Measurements from ENCODE around the gene CHSY1.

CHSY1 gene

DNA sequence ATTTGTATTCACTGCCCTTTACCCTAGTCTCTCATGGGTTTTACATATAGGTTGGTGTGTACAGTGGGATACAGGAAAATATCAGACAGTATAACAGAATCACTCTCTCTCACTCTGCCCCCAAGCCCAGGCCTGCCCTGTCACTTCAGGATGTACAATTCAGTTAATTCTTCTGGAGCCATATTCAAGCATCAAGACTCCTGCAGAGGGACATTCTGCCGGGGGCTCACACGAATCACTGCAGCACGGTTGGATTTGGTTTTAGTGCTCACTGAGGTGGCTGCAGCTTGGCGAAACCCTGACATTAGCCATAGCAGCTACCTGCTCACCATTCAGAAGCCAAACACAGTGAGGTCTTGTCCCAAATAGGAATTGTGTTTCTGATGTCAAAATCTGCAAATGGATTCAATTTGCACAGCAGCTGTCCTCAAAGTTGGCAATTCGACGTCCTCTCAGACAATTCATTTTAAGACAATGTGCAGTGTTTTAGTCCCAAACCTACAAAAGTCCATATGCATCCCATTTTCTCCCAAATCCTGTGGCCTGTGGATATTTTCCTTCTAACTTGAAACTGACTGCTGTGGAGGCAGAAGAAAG is 82.9 kb downstream of the CHSY1 start:
- DNase-seq, result no peak

DNA sequence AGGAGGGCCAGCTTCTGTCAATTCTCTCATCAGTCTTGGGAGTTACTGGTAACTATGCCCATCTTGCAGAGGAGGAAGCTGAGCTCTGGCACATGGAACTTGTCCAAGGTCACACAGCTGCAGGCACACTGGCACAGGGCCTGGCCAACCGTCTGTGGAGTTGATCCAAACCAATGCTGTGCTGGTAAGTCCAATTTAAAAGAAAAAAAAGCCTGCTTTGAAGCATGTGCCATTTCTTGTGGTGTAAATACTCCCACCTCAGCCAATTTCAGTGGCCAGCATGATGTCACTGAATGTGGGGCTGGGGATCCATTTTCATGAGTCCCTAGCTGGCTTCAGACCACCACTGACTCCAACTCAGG is 83.4 kb downstream of the CHSY1 start:
- DNase-seq, result no peak

DNA sequence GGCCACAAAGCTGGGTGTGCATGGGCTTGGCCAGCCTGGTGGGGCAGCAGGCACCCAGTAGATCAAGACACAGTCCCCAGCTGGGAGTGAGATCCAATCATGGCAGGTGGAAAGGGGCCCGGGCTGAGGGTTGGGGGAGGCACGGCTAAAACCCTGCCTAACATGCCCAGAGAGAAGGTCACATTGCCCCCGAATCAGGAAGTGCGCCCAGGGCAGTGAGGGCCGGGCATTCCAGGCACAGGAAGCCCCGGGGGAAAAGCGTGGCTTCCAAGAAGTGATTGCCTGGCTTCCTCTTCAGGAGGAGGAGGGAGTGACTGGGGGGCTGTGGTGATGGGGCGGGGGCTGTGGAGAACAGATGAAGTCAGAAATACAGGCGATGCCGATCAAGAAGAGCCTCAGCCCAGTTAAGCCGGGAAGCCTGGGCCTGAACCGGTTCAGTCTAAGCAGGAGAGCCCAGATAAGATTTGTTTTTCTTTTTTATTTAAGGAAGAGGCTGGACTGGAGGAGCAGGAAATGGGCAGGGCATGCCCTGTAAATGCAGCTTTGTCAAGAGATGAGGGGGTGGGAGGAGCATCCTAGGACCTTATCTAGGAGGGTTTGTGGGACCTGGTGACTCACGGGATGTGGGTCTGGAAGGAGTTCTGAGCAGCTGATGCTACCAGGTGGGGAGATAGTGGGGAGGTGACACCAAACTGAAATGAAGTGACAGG is 83.9 kb downstream of the CHSY1 start:
- DNase-seq, result peak; percentile 78

DNA sequence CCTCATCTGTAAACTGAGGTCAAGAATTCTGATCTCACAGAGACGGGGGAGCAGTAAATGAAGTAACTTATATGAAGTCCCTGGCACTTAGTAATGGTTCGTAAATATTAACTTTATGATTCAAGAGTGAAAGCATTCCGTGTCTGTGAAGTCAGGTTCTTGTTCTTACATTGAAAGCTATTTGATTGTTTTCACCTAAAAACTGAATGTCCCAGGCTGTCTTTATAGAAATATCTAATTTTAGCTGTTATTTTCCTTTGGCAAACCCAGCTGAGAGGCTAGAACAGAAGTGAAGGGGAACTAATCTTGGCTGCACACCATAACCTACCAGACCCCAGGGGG is 84.5 kb downstream of the CHSY1 start:
- no peak for DNase-seq

DNA sequence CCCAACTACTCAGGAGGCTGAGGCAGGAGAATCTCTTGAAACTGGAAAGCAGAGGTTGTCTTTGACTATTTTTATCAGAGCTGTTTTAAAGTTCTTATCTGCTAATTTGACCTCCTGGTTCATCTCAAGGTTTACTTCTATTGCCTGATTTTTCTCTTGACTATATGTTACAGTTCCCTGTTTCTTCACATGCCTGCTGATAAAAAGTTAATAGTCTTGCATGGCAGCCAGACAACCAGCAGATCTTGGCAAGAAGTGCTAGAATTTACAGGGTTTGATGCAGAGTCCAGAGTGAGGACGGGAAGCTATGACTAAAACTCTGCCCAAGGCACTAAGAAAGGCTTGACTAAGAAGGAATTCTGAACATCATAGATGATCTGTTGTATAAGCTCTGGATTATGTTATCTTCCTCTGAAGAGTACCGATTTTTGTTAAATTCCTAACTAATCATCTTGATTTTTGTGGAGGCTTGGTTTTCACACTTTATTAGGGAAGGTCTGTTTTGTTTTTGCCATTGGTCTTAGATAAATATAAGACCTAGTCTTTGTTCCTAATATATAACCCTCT is 85.9 kb downstream of the CHSY1 start:
- DNase-seq, result no peak

DNA sequence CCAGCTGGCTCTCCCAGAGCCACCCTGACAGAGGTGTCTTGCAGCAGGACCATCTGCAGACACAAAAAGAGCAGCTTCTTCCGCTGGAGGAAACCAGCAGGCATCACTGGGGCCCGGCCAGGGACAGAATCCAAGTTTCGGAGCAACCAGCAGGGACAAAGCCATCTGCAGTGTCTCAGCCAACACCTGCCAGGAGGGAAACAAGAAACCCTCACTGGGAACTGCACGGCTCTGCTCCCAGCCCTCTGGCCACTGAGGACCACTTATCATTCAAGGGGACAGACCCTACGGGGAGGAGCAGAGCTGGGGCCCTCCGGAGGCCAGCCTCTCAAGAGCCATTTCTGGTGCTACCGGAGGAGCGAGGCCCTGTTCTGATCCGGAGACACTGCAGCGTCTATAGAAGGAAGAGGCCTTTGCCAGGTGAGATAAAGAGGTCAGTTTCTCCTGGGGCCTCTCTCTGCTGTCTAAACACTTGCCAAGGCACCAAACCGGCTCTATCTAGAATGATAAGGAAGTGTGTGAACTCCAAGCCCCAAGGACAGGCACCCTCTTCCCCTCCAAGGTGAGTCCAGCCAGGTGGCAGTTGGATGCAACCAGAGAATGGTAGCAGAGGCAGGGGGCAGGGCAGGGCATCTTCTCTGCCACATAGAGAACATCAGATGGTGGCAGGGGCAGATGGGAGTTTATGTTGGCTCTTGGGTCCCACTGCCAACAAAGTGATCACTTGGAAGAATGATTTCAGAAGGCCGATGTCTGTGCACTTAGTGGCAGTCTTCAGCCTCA is 89.0 kb downstream of the CHSY1 start:
- no peak for DNase-seq

DNA sequence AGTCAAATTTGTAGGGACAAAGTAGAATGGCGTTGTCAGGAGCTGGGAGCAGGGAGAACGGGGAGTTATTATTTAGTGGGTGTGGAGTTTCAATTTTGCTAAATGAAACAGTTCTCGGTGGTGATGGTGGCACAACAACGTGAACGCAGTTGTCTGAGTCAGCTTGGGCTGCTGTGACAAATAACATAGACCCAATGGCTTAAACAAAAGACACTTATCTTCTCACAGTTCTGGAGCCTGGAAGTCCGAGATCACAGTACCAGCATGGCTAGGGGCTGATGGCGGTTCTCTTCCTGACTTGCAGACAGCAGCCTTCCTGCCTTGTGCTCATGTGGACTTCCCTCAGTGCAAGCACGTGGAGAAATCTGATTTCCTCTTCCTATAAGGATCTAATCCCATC is 90.2 kb downstream of the CHSY1 start:
- no peak for DNase-seq

DNA sequence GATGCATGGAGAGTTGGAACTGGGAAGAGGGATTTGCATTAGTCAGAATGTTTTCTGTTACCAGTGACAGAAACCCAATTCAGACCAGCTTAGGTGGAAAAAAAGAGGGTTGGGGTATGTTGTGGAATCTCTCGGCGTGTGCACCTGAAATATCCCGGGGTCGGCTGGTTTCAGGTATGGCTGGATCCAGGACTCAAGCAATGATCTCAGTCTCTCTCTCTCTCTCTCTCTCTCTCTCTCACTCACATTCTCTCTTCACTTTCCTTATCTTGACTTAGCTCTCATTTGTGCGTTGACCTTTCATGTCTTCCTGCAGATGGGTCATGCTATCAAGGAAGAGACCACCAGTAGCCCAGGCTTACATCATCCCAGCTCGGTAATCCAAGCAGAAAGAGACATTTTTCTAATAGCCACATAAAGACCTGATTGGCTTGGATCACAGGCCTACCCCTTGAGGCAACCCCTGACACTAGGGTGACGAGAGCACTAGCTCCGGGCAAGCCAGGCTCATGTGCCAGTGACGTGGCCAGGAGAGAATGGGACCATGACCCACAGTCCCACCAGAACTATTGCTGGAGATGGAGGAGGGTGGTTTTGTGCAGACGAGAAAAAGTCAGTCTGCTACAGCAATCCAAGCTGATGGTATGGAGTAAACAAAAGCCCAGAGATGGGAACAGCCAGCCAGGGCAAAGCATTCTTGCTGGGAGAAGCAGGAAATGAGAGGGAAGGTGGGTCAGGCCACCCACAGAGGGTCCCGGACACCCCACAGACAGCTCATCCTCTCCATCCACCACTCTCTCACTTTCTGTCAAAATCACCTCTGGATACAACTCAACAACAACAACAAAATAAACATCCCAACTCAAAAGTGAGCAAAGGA is 91.7 kb downstream of the CHSY1 start:
- no peak for DNase-seq

DNA sequence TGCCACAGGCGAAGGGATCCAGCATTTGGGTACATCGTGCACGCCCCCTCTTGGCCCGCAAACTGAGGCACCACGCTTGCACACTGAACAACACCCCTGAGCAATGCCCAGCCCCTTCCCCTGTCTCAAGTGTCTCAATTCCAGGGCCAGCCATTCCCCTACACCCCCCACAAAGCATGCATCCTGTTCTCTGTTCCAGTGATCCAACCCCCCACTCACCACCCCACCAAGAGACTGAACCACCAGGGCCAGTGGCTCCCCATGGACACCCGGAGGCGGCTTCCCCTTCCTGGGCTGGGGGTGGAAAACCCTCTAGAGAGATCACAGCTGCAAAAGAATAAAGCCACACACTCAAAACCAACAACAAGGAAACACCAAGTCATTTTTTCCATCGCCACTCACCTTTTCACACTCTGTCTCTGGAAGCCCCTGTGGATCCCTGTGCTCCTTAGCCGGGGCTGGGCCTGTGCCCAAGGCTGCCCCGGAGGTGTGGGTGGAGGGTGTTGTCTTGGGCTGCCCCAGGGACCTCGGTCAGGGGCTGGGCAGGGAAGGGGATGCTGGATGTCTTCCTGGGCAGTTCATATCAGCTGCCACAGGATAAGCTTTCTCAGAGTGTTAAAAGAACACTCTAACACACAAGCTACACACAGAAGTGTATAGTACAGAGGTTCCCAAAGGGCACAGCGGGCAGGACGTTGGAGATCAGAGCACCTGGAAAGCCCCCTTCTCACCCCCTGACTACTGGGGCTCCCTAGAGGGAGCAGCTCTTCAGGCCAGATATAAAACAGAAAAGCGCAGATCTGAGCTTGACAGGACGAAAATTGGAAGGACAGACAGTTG is 92.5 kb downstream of the CHSY1 start:
- no peak for DNase-seq

DNA sequence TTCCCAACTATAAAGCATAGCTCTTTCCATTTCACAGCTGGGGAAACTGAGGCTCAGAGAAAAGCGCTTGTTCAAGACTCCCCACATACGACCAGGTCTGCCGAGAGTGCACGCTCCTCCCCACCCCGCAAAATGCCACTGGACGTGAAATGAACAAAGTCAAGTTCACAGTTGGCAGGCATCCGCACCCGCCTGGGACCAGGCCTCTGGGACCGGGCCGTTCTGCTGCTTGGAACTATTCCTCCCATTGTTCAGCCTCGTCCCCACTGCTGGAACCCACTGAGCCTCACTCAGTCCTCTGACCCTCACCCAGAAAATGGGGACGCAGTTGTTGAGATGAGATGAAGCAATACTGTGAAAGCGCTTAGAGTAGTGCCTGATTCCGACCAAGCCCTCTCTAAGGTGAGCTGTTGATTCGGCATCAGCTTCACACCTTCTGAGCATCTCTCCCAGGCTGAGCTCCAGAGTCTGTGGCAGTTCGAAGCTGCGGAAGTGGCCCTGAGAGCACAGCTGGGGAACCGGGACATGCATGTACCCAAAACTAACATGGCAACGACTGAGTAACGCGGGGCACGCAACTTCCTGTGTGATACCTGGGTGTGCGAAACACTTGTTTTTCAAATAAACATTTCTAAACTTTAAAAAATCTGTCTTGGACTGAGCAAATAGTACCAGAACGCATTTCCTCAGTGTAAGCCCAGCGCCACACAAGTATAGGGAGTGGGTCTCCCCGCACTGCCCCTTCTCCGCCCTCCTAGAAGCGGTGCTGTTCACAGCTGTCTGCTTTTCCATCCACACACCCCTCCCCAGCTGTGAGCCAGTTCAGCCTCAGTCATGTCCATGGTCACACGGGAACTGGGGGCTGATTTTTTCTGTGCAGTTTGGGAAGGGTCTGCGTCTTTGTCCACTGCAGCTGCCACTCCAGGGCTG is 93.4 kb downstream of the CHSY1 start:
- DNase-seq, result no peak

DNA sequence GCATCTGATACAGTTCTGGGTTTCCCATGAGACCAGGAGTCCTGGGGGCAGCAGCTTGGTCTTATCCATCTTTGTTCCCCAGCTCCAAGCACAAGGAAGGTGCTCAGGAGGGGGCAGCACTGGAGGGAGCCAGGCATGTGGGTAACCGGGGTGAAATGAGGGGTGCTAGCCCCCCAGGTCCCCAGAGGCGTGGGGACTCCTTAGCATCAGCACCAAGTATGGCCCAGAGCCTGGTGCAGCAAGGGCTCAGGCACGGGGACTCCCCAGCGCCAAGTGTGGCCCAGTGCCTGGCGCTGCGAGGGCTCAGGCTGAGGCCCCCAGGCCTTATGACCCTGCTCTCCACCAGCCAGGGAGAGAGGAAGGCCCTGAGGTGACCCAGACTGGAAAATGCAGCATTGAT is 94.1 kb downstream of the CHSY1 start:
- DNase-seq, result no peak

DNA sequence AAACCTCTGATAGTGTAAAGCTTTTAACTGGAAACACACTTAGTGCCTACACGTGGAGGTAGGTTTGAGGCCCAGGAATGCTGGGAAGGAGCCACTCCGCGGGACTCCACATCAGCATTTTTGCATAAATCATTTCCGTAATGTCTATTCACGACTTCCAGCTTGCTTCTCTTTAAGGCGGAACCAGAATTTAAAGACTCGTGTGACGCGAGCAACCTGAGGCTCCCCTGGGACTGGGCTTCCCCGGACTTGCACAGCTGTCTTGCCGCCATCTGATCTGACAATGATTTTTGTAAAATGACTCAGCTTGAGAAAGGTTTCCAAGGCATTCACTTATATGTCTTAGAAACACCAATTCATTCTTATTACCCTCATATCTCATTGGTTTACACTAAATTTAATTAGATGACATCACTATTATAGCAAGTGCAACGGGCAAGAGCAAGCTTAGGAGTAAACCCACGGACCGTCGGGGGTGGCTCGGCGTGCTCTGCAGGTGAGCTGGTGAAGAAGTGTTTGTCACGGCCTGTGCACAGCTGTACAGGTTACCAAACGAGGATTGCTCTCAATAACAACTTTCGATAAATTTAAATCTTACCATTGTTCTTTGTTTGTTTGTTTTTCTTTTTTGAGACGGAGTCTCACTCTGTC is 95.2 kb downstream of the CHSY1 start:
- DNase-seq, result no peak

DNA sequence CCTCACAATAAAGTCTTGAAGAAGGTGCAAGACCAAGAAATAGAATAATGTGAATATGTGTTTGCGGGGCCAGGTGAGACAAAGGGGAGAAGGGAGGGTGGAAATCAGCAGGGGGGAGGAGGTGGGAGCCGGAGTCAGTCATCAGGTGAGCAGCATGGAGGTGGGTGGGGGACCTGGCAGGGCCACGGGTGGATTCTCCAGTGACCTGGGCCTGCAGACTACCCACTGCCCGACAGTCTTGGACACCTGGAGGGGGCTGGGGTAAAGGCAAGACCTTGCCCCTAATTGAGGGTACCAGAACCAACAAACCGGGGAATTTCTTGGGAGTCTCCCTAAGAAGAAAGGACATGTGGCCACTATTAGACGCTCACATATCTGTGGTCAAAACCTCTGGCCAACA is 95.8 kb downstream of the CHSY1 start:
- DNase-seq, result no peak

DNA sequence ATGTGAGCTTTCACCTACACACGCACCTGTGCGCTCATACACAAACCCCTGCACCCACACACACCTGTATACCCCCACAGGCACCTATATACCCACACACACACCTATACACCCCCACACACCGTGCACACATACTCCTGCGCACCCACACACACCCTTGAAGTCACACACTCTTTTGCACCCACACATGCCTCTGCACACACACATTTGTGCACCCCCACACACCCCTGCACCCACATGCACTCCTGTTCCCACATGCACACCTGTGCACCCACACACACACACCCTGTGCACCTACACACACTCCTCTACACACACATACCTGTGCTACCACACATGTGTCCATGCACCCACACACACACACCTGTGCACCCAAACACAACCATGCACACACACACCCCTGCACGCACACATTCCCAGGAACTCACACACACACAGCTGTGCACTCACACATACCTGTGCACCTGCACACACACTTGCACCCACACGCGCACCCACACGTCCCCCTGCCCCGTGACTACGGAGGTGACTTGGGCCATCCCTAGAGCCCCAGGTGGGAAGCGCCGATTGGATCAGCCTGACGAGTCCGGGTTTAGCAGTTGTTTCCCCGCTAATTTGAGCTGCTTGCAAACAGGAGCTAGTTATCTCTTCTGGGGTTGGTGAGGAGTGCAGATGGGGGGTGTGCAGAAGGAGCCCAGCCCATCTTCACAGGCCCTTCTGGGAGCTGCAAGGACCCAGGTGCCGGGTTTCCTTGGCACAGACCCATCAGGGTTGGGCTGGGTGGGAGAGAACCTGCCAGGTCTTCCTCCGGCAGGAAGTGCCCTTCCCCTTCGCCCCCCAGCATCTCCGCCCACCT is 97.8 kb downstream of the CHSY1 start:
- no peak for DNase-seq

DNA sequence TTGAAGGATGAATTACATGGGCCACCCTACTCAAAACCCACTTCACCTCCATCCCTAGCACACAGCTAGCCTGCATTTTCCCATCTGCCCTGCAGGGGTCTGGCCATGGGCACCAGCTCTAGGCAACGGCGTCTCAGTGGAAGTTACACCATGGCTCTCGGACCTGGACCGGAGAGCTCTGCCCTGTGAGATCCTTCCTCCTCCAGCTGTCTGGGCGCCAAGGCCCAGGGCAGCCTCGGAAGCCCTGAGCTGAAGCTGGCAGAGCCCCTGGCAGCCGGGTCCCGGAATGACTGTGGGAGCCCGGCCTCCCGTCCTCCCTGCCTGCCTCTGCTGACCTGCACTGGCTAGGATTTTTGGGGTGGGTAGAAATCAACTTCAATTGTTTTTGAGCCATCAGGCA is 98.9 kb downstream of the CHSY1 start:
- no peak for DNase-seq

DNA sequence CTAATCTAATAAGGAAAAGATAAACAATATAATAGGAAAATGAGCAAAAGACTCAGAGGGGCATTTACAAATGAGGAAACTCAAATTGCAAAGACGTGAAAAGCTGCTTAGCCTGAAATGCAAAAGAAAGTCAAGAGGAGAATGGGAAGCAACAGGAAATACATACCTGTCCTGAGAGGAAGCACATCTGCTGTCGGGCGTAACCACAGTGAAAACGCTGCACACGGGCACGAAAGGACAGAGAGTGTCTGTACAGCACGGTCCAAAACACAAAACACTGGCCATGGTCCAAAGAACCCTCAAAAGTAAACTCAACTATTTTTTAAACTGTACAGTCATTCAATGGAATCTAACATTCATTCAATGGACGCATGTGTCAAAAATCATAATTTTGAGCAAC is 100.6 kb downstream of the CHSY1 start:
- no peak for DNase-seq

DNA sequence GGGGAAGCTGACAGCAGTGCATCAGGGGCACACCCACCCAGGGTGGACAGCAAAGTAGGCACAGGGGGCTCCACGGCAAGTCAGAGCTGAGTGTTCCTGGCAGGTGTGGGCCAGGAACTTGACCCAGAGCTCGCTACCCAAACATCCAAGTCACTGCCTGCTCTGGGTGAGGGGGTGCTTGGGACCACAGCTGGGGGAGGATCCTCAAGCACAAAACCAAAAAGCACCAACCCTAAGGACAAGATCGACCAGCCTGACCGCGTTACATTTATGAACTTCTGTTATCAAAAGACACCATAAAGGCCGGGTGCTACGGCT is 101.2 kb downstream of the CHSY1 start:
- no peak for DNase-seq

DNA sequence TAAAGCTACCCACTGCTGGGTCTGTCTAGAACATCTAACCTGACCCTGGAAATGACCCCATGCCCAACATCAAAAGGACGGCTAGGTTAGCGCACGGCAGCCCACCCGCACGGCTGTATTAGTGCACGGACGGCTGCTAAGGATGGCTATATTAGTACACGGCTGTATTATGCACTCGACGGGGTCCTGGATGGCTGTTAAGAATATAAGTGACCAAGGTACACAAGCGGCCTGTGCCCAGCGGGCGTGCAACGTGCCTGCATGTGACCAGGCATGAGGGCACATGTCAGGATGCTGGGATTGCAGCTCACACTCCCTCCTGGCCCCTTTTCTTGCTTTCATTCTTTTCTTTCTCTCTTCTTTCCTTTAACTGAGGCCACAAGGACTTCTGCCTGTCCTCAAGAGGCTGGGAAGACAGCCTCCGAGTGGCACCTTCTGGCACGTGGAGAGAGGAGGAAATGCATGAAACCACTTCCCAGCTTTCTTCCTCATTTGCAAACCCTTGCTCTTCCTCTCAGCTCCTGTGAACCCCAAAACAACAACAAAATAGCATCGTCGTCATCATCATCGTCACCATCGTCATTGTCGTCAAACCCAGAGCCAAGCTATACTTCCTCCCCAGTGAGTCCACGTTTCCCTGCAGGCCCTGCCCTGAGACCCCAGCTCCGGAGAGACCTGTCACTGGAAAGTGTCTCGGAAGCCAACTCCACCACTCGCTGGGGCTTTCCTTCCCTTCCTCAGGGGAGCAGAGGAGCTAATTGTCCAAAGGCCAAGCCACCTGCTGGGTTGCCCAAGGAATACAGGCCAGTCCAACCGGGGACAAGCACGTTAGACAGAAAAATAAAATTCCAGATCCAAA is 101.8 kb downstream of the CHSY1 start:
- no peak for DNase-seq
